Transverse colon (tissue), 3 donors: ENCODE data around the gene DNAJC10.

ENCODE experiments used
- POLR2A ChIP-seq: fragments of 450-650 bp; IDR thresholded peaks from one replicate; pipeline ENCODE4 v1.6.1; 2016; ENCODE audit warnings: antibody characterized with exemption, mild to moderate bottlenecking, moderate library complexity
- TF ChIP-seq, protein P1 (sequence below), 5 experiments: fragments of 200-600 bp in 3 of 5; fragments of 450-650 bp in 2 of 5; sonication (generic) in 3 of 5; IDR thresholded peaks; 1 replicate in 2 of 5; 2 replicates in 3 of 5; pipeline ENCODE4 v1.5.1; 2016 to 2017; ENCODE audit warnings: antibody characterized with exemption in 5 of 5, inconsistent platforms in 3 of 5, mild to moderate bottlenecking in 2 of 5, moderate library complexity in 1 of 5

DNA sequence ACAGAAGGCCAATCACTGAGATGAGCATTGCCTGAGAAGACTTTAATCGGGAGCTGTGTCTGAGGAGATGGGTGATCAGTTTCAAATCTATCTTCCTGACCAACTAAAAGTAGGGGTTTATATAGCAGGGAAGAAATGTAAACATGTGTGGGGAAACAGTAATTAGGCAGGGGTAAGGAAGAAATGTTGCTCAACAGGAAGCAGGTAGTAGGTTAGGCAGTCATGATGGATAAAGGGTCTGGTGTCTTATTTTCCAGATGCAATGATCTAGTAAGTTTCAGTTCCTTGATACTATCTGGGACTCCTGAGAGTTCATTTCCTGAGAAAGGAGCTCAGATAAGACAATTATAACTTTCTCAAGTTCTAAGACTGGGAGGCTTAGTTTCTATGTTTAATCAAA is 33.8 kb upstream of the DNAJC10 start:
- TF ChIP-seq POLR2A, result no peak
- TF ChIP-seq, protein P1, sequence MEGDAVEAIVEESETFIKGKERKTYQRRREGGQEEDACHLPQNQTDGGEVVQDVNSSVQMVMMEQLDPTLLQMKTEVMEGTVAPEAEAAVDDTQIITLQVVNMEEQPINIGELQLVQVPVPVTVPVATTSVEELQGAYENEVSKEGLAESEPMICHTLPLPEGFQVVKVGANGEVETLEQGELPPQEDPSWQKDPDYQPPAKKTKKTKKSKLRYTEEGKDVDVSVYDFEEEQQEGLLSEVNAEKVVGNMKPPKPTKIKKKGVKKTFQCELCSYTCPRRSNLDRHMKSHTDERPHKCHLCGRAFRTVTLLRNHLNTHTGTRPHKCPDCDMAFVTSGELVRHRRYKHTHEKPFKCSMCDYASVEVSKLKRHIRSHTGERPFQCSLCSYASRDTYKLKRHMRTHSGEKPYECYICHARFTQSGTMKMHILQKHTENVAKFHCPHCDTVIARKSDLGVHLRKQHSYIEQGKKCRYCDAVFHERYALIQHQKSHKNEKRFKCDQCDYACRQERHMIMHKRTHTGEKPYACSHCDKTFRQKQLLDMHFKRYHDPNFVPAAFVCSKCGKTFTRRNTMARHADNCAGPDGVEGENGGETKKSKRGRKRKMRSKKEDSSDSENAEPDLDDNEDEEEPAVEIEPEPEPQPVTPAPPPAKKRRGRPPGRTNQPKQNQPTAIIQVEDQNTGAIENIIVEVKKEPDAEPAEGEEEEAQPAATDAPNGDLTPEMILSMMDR (IDR thresholded peaks at IDR 0.05), result no peak
